ENCODE measurements around the gene OR10H4. TPM values are rescaled to one million over a fixed set of nuclear protein-coding genes. Genes with fewer than 3 reads are reported as not detected.

Gene OR10H4
- total and polyA plus RNA-seq, 9 of the 15 experiments (the other 6 are each of a cell fraction or from before 2014, with no cell fraction given), result not detected

GRCh38 chr19:15992014-15992413 lies 43.2 kb downstream of the OR10H4 start:
- H3K4me1 ChIP-seq (replicated peaks in 1 of 2; ENCODE audit: control insufficient read depth in 2 of 2, insufficient read depth in 2 of 2, low read length in 2 of 2), result no peaks in the 10 kb centered on the region
- no TSS peak for BruUV-seq (replicated peaks)
- H4K20me1 ChIP-seq (replicated peaks; ENCODE audit: control insufficient read depth, insufficient read depth, low read length), result no peaks in the 10 kb centered on the region
- in situ Hi-C loops (cut with MboI) (no loop called here), intact Hi-C loops (cut with micrococcal nuclease) (no loop called here)
- H3K27me3 ChIP-seq (ENCODE audit: control insufficient read depth in 2 of 2, insufficient read depth in 2 of 2, low read length in 2 of 2), result no peaks in the 10 kb centered on the region; a peak in 1 of 5 replicates
- POLR2A ChIA-PET, result no interaction called here
- H3K79me2 ChIP-seq (ENCODE audit: control insufficient read depth, insufficient read depth, low read length), result no peaks in the 10 kb centered on the region
- H3K27ac ChIP-seq (ENCODE audit: extremely low read depth, low read depth, low read length), result no peak overlapping the region
- WGBS (ENCODE audit: insufficient coverage, low coverage, missing lambda C conversion rate), result 4% methylated on average over 5 of the region's 5 CpGs
- TF ChIP-seq SAFB (IDR thresholded peaks at IDR 0.05; ENCODE audit: borderline replicate concordance, low read depth, low read length), result no peak
- no peak for TF ChIP-seq ZSCAN29 (IDR thresholded peaks at IDR 0.05)
- no peak for TF ChIP-seq ZKSCAN3 (CRISPR knock-in tag; IDR thresholded peaks at IDR 0.05)
- no peak for TF ChIP-seq POLR2H (tag; IDR thresholded peaks at IDR 0.05; ENCODE audit: low read depth)
- no peak for TF ChIP-seq ARHGAP35 (IDR thresholded peaks at IDR 0.05; ENCODE audit: partially characterized antibody)
- no peak for TF ChIP-seq ELF4 (CRISPR knock-in tag; IDR thresholded peaks at IDR 0.05)
- no peak for TF ChIP-seq CSDE1 (IDR thresholded peaks at IDR 0.05)
- no peak for TF ChIP-seq ARID3A (IDR thresholded peaks at IDR 0.05; ENCODE audit: borderline replicate concordance, low read depth, low read length)
- TF ChIP-seq CEBPG (CRISPR knock-in tag; IDR thresholded peaks at IDR 0.05), result no peak
- no peak for TF ChIP-seq CEBPG (tag; conservative IDR thresholded peaks at IDR 0.05 in 1 of 2, IDR thresholded peaks at IDR 0.05 in 1 of 2)
- TF ChIP-seq, protein P1, sequence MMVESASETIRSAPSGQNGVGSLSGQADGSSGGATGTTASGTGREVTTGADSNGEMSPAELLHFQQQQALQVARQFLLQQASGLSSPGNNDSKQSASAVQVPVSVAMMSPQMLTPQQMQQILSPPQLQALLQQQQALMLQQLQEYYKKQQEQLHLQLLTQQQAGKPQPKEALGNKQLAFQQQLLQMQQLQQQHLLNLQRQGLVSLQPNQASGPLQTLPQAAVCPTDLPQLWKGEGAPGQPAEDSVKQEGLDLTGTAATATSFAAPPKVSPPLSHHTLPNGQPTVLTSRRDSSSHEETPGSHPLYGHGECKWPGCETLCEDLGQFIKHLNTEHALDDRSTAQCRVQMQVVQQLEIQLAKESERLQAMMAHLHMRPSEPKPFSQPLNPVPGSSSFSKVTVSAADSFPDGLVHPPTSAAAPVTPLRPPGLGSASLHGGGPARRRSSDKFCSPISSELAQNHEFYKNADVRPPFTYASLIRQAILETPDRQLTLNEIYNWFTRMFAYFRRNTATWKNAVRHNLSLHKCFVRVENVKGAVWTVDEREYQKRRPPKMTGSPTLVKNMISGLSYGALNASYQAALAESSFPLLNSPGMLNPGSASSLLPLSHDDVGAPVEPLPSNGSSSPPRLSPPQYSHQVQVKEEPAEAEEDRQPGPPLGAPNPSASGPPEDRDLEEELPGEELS (CRISPR knock-in tag; IDR thresholded peaks at IDR 0.05; ENCODE audit: borderline replicate concordance), result no peak
- no peaks in the 10 kb centered on the region for H3K9me1 ChIP-seq (ENCODE audit: control insufficient read depth, insufficient read depth, low read length)
- CTCF ChIA-PET (ENCODE audit: low intra/inter-chr PET ratio), result no interaction called here
- H3K36me3 ChIP-seq (ENCODE audit: control insufficient read depth, insufficient read depth, low read length), result no peaks in the 10 kb centered on the region
- H3K4me2 ChIP-seq (ENCODE audit: insufficient read depth, low read length), result no peak overlapping the region
- no peak for FAIRE-seq
- no peak for ATAC-seq
- H2AFZ ChIP-seq (ENCODE audit: low read depth, low read length), result no peak overlapping the region
- DNase-seq (ENCODE audit: extremely low read depth in 1 of 4, low spot score in 3 of 4), result no peak
- no peak overlapping the region for H3K9ac ChIP-seq (ENCODE audit: insufficient read depth in 1 of 2, low read depth in 2 of 2, low read length in 2 of 2)
- H3K9me3 ChIP-seq (replicated peaks; ENCODE audit: control insufficient read depth, insufficient read depth, low read depth, low read length), result no peaks in the 10 kb centered on the region
- H3K4me3 ChIP-seq, result no peak overlapping the region

Data from K562 (cell line).